ENCODE measurements around the gene GPRC5C.

- TF ChIP-seq CTCF (IDR thresholded peaks at IDR 0.05) (no peak), EZH2 (IDR thresholded peaks at IDR 0.05) (no peak), EZH2phosphoT487 (IDR thresholded peaks at IDR 0.05) (no peak)
Observed at GRCh38 chr17:74412581-74412980, 19.3 kb upstream of the GPRC5C start.
